GM18867 (cell line): ENCODE measurements around the gene STAT4.

Experiments
- ATAC-seq: cut with Tn5 transposase; IDR thresholded peaks from one replicate; pipeline ENCODE4 v1.9.1; 2021; ENCODE audit warnings: mild to moderate bottlenecking, moderate library complexity; ENCODE audit not compliant: unreplicated experiment

STAT4 gene

GRCh38 chr2:191174442-191174841, 23.6 kb upstream of the STAT4 start:
- no peak for ATAC-seq

- no peak for ATAC-seq
These were observed 22.4 kb upstream of the STAT4 start for GRCh38 chr2:191173206-191173605.

DNA sequence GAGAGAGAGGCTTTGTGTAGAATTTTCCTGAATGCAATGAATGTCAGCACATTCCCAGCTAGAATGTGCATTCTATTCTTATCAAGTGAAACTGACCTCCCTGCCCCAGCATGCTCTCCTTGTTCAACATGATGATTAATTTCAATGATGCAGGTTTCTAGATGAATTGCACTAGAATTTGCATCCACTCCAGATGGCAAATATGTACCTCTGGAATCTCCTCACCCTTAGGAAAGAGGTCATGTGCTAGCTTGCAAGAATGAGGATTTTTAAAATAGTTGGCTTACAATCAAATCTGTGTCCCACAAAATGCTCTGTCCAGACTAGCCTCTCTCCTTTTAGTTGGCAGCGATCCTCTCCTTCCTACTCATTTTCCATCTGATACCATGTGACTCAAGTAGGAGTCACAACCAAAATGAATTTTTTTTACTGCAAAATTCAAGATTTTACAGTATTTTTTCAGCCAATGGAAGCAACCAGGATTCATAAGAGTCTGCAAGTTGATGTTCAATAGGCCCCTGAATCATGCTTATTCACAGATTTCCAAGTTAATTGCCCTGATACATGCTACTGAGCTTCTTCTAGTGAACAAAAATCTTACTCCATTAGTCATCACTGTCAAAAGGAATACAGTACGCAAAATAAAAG, 21.0 kb upstream of the STAT4 start:
- ATAC-seq: no peak

- no peak for ATAC-seq
These were observed 20.5 kb upstream of the STAT4 start for GRCh38 chr2:191171286-191171685.

DNA sequence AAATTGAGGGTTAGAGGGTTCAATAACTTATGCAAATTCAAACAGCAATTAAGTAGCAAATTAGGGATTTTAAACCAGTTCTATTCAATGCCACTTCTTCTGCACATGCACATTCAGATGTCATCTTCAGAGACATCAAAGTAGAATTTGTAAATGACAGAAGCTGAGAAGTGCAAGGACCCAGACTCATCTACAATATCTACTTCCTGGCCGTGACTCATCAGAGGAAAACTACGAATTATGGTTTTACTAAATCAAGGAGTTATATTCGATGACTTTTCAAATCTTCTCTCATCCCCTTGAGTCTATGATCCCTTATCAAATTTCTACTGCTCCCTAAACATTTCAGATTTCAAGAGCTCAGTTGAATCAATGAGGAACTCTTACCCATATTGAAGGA, 20.0 kb upstream of the STAT4 start:
- no peak for ATAC-seq

GRCh38 chr2:191170301-191170636, 19.5 kb upstream of the STAT4 start:
- ATAC-seq: no peak

- no peak for ATAC-seq
These were observed 18.9 kb upstream of the STAT4 start for GRCh38 chr2:191169456-191170300.

DNA sequence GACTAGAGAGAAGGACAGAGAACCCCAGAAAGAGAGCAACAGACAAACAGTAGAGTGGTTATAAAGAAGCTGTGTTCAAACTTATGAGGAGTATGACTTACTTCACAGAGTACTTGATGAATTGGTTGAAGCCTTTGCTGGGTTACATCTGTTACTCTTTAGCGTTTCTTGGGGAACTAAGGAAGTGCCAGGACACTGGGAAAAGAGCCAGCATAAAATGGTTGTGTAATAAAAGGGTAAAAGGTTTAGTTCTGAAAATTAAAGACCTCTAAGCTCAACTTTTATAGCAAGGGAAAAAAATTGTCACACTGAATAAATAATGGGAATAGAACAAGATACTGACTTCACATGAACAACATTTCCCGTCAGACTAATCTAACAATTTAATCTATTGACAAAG, 17.0 kb upstream of the STAT4 start:
- ATAC-seq: no peak

DNA sequence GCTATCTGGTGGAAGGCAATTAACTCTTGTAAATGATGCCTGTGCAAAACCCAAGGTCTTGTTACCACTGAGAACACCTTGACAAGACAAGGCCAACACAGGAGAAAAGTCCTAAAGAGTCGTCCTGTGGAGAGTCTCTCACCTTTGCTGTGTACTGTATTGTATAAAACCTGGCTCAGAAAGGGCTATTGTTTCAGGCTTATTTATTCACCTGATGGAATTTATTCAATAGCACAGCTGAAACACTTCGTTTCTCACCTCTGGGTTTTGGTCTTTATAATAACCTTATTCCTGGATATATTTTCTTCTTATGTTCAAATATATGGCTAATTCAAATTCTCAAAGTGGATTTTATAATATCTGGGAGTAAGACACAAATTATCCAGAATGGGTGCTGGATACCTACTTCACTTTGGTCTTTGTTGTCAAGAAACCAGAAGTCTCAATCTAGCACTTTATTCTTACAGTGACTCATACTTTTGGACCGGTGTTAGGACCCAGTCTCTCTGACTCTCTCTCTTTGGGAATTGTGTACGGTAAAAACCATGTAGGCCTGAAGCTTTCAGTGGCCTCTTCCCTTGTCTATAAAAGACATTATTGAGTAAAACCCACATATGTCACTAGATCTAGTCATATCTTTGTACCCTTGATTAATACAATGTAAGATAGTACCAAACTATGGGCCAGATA, 16.1 kb upstream of the STAT4 start:
- no peak for ATAC-seq

GRCh38 chr2:191166111-191166755, 15.4 kb upstream of the STAT4 start:
- ATAC-seq: no peak

DNA sequence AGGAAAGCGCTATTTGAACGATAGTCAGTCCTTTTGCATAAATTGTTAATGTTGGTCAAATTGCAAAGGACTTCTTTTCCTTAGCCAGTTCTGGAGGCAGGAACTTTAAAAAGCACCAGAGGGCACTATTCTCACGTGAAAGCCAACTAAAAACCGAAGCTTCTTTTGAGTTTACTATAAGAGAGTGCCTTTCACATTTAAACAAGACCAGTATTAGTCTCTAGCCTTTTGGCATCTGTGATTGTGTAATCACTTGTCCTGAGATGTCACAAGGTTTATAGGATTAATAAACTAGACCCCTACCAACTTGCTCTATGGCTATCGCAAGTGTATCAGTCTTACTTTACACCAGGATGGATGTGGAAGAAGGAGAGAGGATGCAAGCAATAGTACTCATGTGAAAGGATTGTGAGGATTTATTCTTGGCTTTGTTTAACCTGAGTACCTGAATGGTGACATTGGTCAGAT, 14.4 kb upstream of the STAT4 start:
- ATAC-seq: peak; percentile 84

DNA sequence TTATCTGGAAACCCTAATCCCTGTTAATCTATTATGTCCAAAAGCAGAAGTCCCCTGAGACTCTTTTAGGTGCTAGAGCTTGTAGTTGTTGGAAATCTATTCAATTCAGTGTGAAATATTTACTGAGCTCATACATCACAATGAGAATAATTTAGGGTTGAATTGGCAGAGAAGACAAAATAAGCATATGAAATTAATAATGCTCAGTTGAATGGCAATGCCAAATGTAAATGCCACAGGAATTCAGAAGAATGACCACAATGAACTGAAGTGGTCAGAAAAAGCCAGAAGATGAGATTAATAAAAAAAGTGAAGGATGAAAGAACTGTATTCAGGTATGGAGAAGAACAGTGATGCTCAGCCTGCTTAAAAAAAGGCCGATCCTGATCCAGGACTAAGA, 8.0 kb upstream of the STAT4 start:
- no peak for ATAC-seq

DNA sequence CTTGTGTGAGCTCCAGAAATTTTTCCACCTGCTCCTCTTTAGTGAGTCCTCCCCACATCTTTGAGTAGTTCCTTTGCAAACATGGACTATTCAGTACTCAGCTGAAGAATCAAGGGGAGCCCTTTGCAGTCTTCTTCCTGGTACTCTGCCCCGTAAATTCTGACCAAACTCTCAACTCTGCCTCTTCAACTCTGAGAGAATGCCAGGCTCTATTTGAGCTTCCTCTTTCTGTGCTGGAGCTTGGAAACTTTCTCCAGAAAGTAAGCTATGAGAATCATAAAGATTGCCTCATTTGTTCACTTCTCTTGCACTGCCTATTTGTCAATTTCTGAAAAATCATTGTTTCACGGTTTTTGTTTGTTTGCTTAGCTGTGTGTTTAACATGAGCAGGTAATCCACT, 7.4 kb upstream of the STAT4 start:
- no peak for ATAC-seq

- peak; percentile 55 for ATAC-seq
These were observed 4.8 kb upstream of the STAT4 start for GRCh38 chr2:191155608-191156071.

GRCh38 chr2:191153716-191154115, 2.9 kb upstream of the STAT4 start:
- no peak for ATAC-seq

- ATAC-seq: peak; percentile 37
These were observed 1.9 kb upstream of the STAT4 start for GRCh38 chr2:191152482-191153240.

- ATAC-seq: no peak
These were observed 537 bp upstream of the STAT4 start for GRCh38 chr2:191151331-191151730.

DNA sequence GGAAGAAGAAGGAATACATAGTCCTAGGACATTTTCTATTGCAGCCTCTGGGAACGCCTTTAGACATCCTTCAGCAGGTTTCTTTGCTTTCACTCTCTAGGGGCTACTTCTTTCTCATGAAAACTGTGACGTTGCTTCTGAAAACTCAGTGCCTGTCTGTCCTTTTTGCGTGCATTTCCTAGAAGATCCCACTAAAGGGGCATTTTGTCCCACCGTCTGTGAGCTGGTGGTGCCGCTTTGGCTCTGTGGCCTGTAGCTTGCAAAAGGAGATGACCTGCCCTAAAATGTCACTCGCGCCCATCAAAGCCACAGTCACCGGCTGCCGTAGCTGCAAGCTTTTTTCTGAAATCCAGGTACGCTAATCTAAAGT, 579 bp downstream of the STAT4 start:
- ATAC-seq: peak; percentile 28

DNA sequence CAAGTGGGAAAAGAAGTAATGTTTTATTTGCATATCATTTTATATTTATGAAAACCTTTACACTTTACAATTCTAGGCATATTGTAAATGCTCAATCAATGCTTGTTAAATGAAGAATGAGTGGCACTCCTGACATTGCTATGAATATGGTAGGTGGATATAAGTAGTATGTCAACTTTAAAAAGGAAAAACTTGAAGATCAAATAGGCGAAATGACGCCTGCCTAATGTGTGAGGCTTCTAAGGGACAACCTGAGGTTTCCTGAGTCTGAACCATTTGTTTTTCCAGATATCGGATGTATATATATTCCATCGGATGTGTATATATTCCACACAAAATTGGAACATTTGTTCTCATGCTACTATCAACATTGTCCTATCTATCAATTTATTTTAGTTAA, 1.4 kb downstream of the STAT4 start:
- ATAC-seq: no peak

DNA sequence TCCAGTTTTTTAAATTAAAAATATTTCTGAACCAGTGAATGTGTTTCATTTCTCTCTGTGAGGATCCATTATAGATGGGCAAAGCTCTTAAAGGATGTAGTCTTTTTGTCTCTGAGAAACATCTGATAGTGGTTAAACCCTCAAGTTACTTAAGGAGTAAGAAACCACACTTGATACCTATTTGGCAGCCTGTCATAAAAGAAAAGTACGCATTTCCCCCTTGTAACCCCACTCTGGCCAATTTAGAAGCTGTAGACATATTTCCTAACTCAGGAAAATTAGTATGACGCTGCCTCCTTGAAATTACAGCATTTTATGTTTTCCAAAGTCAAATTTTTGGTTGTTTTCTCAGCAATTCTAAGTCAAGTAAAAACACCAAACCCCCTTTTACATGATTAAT, 2.0 kb downstream of the STAT4 start:
- ATAC-seq: no peak

DNA sequence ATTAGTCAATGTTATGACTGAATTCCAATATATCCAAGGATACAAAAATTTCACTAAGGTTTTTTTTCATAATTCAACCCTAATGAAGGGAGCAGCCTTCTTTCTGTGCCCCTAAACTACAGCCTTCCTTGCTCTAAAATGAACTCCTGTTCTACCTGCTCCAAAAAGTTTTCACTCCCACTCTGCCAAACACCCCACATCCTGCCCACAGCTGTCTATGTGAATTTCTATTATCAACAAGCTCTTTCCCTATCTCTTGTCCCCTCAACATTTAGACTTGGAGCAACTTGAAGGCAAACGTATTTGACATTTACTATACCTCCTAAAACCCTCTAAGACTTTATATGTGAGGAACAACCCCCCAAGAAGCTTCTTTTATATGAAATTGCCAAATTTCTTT, 2.5 kb downstream of the STAT4 start:
- ATAC-seq: no peak
